ENCODE results near the gene BAIAP2. TPM values are rescaled to one million over a fixed set of nuclear protein-coding genes. Genes with fewer than 3 reads are reported as not detected.

Gene BAIAP2
- polyA plus RNA-seq, 6 donors from 2014 or later: 0.19 to 6.1 (median 0.79) TPM

GRCh38 chr17:81020443-81020766 is 14.5 kb upstream of the BAIAP2 start:
- Mint-ChIP-seq H3K27ac (no peak overlapping the region), H3K4me3 (peak overlapping the region in 1 of 8 donors; percentile 25), H3K4me1 (peaks cover 16 to 40% (median 32%) of the 10 kb centered on the region in 3 donors), H3K36me3 (no peaks in the 10 kb centered on the region), H3K9me3 (peaks cover 0 to 8% (median 0%) of the 10 kb centered on the region in 7 donors), H3K27me3 (peaks cover 0 to 12% (median 8%) of the 10 kb centered on the region in 3 donors)
- ATAC-seq (ENCODE audit: low read depth in 2 of 2) (no peak), DNase-seq (no peak)

GRCh38 chr17:81020767-81021497 is 14.0 kb upstream of the BAIAP2 start:
- Mint-ChIP-seq H3K27ac (no peak overlapping the region), H3K4me1 (peaks cover 16 to 40% (median 32%) of the 10 kb centered on the region in 3 donors), H3K36me3 (no peaks in the 10 kb centered on the region), H3K27me3 (peaks cover 0 to 12% (median 10%) of the 10 kb centered on the region in 3 donors), H3K4me3 (no peak overlapping the region), H3K9me3 (peaks cover 0 to 8% (median 0%) of the 10 kb centered on the region in 7 donors)
- no peak for ATAC-seq (ENCODE audit: low read depth in 2 of 2)
- DNase-seq: no peak

GRCh38 chr17:81021531-81022343 is 13.2 kb upstream of the BAIAP2 start:
- Mint-ChIP-seq H3K27ac (peak overlapping the region in 1 of 6 donors; percentile 59), H3K4me3 (no peak overlapping the region)

GRCh38 chr17:81022344-81022676 is 12.6 kb upstream of the BAIAP2 start:
- Mint-ChIP-seq H3K27ac (no peak overlapping the region), H3K4me3 (no peak overlapping the region), H3K36me3 (peaks cover 5 to 8% of the 10 kb centered on the region in 2 donors), H3K4me1 (peaks cover 16 to 38% (median 32%) of the 10 kb centered on the region in 3 donors), H3K9me3 (peaks cover 0 to 6% (median 4%) of the 10 kb centered on the region in 7 donors), H3K27me3 (peaks cover 6 to 24% (median 23%) of the 10 kb centered on the region in 3 donors)
- no peak for DNase-seq
- ATAC-seq (ENCODE audit: low read depth in 2 of 2): no peak

More at GRCh38 chr17:81021531-81022343, 13.2 kb upstream of the BAIAP2 start:
- H3K36me3 Mint-ChIP-seq: peaks cover under 1 to 2% of the 10 kb centered on the region in 2 donors
- H3K9me3 Mint-ChIP-seq: peaks cover 0 to 3% (median under 1%) of the 10 kb centered on the region in 7 donors
- H3K4me1 Mint-ChIP-seq: peaks cover 16 to 40% (median 32%) of the 10 kb centered on the region in 3 donors
- ATAC-seq (ENCODE audit: low read depth in 2 of 2) (no peak), DNase-seq (no peak)
- H3K27me3 Mint-ChIP-seq: peaks cover under 1 to 18% (median 18%) of the 10 kb centered on the region in 3 donors

- Mint-ChIP-seq H3K27ac (no peak overlapping the region), H3K4me3 (peak overlapping the region in 1 of 8 donors; percentile 51), H3K4me1 (peaks cover 5 to 12% (median 6%) of the 10 kb centered on the region in 3 donors), H3K9me3 (peaks cover 0 to 6% (median 4%) of the 10 kb centered on the region in 7 donors), H3K36me3 (peaks cover 5 to 8% of the 10 kb centered on the region in 2 donors), H3K27me3 (peaks cover 7 to 44% (median 36%) of the 10 kb centered on the region in 3 donors)
- DNase-seq (no peak), ATAC-seq (ENCODE audit: low read depth in 2 of 2) (no peak)
These were observed 9.7 kb upstream of the BAIAP2 start for GRCh38 chr17:81025065-81025740.

GRCh38 chr17:81025741-81026129 is 9.2 kb upstream of the BAIAP2 start:
- Mint-ChIP-seq H3K4me1 (peaks cover 5 to 12% (median 6%) of the 10 kb centered on the region in 3 donors), H3K9me3 (peaks cover 0 to 6% (median 4%) of the 10 kb centered on the region in 7 donors), H3K4me3 (no peak overlapping the region), H3K27ac (no peak overlapping the region), H3K36me3 (peaks cover 5 to 8% of the 10 kb centered on the region in 2 donors), H3K27me3 (peaks cover 11 to 49% (median 36%) of the 10 kb centered on the region in 3 donors)
- no peak for ATAC-seq (ENCODE audit: low read depth in 2 of 2)
- no peak for DNase-seq

GRCh38 chr17:81026266-81027036 is 8.5 kb upstream of the BAIAP2 start:
- Mint-ChIP-seq H3K27me3 (peaks cover 17 to 56% (median 36%) of the 10 kb centered on the region in 3 donors), H3K4me1 (peaks cover 5 to 12% (median 6%) of the 10 kb centered on the region in 3 donors), H3K9me3 (peaks cover 0 to 6% (median 4%) of the 10 kb centered on the region in 7 donors), H3K27ac (no peak overlapping the region), H3K36me3 (peaks cover 5 to 8% of the 10 kb centered on the region in 2 donors), H3K4me3 (no peak overlapping the region)
- DNase-seq (no peak), ATAC-seq (ENCODE audit: low read depth in 2 of 2) (no peak)

GRCh38 chr17:81027038-81027437 is 7.9 kb upstream of the BAIAP2 start:
- no peak for ATAC-seq (ENCODE audit: low read depth in 2 of 2)
- H3K27me3 Mint-ChIP-seq: peaks cover 19 to 62% (median 36%) of the 10 kb centered on the region in 3 donors
- H3K9me3 Mint-ChIP-seq: peaks cover 0 to 6% (median 4%) of the 10 kb centered on the region in 7 donors
- no peak overlapping the region for H3K4me3 Mint-ChIP-seq
- DNase-seq: no peak
- no peak overlapping the region for H3K27ac Mint-ChIP-seq
- H3K4me1 Mint-ChIP-seq: peaks cover 5 to 10% (median 6%) of the 10 kb centered on the region in 3 donors
- H3K36me3 Mint-ChIP-seq: peaks cover 5 to 8% of the 10 kb centered on the region in 2 donors

- H3K27me3 Mint-ChIP-seq: peaks cover 19 to 68% (median 37%) of the 10 kb centered on the region in 3 donors
- ATAC-seq (ENCODE audit: low read depth in 2 of 2) (peak in 1 of 2 donors; percentile 14), DNase-seq (no peak)
- H3K9me3 Mint-ChIP-seq: peaks cover 0 to 6% (median 4%) of the 10 kb centered on the region in 7 donors
- no peak overlapping the region for H3K4me3 Mint-ChIP-seq
- peaks cover 5 to 7% (median 6%) of the 10 kb centered on the region in 3 donors for H3K4me1 Mint-ChIP-seq
- H3K36me3 Mint-ChIP-seq: peaks cover 5 to 8% of the 10 kb centered on the region in 2 donors
- H3K27ac Mint-ChIP-seq: no peak overlapping the region
These were observed 7.1 kb upstream of the BAIAP2 start for GRCh38 chr17:81027591-81028505.

GRCh38 chr17:81028506-81028858 is 6.5 kb upstream of the BAIAP2 start:
- ATAC-seq (ENCODE audit: low read depth in 2 of 2) (no peak), DNase-seq (no peak)
- Mint-ChIP-seq H3K36me3 (peaks cover 5 to 8% of the 10 kb centered on the region in 2 donors), H3K9me3 (peaks cover 0 to 6% (median 4%) of the 10 kb centered on the region in 7 donors), H3K4me1 (peaks cover 8 to 10% (median 9%) of the 10 kb centered on the region in 3 donors), H3K27ac (no peak overlapping the region), H3K4me3 (no peak overlapping the region), H3K27me3 (peaks cover 22 to 74% (median 42%) of the 10 kb centered on the region in 3 donors)

GRCh38 chr17:81029859-81030258 is 5.1 kb upstream of the BAIAP2 start:
- H3K4me3 Mint-ChIP-seq: no peak overlapping the region
- H3K27ac Mint-ChIP-seq: no peak overlapping the region
- peaks cover 29 to 74% (median 44%) of the 10 kb centered on the region in 3 donors for H3K27me3 Mint-ChIP-seq

More at GRCh38 chr17:81029859-81030258, 5.1 kb upstream of the BAIAP2 start:
- Mint-ChIP-seq H3K36me3 (peaks cover 5 to 8% of the 10 kb centered on the region in 2 donors), H3K4me1 (peaks cover 11 to 14% (median 12%) of the 10 kb centered on the region in 3 donors), H3K9me3 (peaks cover 0 to 6% (median 4%) of the 10 kb centered on the region in 7 donors)
- DNase-seq: no peak
- no peak for ATAC-seq (ENCODE audit: low read depth in 2 of 2)

Data from naive B cell (primary cell).